Measurements from ENCODE around the gene CCNL2.

The CCNL2 gene

DNA sequence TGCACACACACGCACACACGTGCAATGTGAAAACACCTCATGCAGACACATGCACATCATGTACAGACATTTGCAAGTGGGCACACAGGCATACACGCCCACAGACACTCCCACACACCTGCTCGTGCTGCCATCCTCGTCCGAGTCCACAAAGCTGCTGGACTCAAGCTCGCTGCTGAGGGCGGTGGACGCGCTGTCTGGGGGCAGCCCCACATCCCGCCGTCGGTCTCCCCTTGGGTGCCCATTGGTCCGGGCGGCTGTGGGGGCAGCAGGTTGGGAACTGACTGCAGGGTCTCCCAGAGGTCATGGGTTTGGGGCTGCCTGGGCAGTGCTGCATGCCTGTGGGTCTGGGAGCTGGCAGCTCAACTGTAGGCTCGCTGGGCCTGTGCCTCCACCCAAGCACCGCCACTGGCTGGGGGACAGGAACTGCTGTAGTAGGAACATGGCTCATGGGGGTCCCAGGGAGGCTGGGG, 57.5 kb downstream of the CCNL2 start:
- DNase-seq (ENCODE audit: low spot score), result no peak

- no peak for DNase-seq (ENCODE audit: low spot score)
These were observed 58.2 kb downstream of the CCNL2 start for GRCh38 chr1:1340791-1341548.

- no peak for DNase-seq (ENCODE audit: low spot score)
These were observed 59.0 kb downstream of the CCNL2 start for GRCh38 chr1:1340185-1340584.

DNA sequence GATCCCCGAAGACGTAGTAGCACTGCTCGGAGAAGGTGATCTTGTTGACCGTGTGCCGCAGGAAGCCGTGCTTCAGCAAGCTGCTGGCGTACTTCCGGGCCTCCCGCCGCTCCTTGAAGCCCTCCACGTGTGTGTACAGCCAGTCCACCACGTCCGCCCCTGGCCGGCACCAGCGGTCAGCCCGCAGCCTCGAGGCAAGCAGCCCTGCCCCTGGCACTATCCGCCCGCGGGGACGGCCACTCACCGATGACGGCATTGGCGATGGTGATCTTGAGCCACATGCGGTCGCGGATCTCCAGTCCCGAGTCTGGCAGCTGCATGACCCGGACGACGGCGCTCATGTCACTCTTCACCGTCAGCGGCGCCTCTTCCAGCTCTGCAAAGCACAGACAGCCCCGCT, 60.9 kb downstream of the CCNL2 start:
- DNase-seq (ENCODE audit: low spot score), result no peak

DNA sequence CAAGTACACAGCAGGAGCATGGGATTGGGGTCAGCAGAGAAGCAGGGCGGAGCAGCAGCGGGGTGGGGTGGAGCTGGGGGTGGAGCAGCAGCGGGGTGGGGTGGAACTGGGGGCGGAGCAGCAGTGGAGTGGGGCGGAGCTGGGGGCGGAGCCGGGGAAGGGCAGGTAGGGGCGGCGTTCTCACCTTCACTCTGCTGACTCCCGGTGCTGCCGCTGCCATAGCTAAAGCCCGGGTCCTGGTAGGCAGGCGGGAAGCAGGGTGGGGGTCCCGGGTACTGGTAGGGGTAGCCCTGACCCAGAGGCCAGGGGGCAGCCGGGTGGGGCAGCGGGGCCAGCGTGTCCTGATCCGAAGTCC, 61.4 kb downstream of the CCNL2 start:
- DNase-seq (ENCODE audit: low spot score), result no peak

DNA sequence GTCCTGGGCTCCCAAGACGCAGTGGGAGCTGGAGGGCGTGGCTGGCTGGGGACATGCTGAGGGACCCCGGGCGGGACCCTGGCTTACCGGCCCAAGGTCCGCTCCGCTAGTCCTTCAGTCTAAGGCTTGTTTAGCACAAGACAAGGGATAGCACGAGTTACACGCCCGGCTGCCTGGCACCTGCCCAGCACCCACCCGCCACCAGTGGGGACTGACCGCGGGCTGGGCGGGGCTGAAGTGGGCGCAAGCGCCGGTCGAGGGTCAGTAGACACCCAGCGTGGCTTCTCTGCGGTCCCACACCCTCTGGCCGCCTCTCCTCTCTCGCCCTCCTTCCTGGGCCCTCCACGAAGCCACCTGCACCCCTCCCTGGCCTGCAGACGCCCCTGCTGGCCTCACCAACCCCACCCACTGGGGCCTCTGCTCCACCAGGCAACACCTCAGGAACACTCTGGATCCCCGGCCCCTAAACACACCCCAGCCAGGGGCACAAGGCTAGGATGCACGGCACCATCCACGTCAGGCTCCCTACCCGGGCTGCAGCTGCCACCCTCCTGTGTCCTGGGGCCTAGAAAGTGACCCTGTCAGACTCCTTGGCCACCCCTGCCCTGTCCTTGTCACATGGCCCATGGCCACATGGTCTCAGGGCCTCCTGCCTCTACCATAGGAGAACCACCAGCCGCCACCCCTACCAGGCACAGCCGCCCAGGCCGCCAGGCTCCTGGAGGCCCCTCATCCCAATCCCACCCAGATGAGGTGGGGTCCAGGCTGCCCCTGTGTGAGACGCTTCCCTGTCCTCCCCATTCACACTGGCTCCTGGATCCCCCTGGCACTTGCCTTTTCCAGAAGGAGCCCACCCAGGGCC, 62.0 kb downstream of the CCNL2 start:
- no peak for DNase-seq (ENCODE audit: low spot score)

DNA sequence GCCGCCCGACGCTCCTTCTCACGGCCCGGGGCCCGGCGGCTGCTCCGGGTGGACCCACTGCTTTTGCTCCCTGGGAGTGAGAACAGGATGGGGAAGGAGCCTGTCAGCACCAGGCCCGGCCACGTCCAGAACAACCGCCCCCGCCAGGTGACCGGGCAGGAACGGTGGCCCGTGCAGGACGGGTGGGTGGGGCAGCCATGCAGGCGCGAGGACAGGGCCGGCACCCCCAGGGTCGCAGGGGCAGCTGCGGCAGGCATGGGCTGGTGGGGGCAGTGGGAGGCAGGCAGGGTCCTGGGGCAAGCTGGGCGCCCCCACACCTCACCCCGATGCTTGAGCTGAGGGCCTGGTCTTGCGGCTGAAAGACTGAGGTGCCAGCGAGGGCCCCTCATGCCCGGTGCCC, 62.7 kb downstream of the CCNL2 start:
- no peak for DNase-seq (ENCODE audit: low spot score)

GRCh38 chr1:1335792-1336248, 63.3 kb downstream of the CCNL2 start:
- no peak for DNase-seq (ENCODE audit: low spot score)

All from putamen (tissue), 1 donor.